Measurements from ENCODE around the gene MPP4. TPM values are rescaled to one million over a fixed set of nuclear protein-coding genes. Genes with fewer than 3 reads are reported as not detected.

MPP4 gene
- total RNA-seq (ENCODE audit: low replicate concordance) = 0.47 and 1.4 TPM in 2 replicates

GRCh38 chr2:201698588-201699226, at the start of gene MPP4:
Gene MPP4 (minus strand): TSS chr2:201698644. CDS start chr2:201693954, 4,690 bp downstream.

GRCh38 chr2:201643216-201643890, 55.1 kb downstream of the MPP4 start, which contains the start of gene TMEM237:
Gene TMEM237 (minus strand): TSS chr2:201643503. CDS start chr2:201643400, 103 bp downstream.

Other genes starting within 250 kb of the MPP4 start
- gene TRAK2, start 247.2 kb downstream of the MPP4 start, total RNA-seq (ENCODE audit: low replicate concordance) = 51.0 and 66.5 TPM in 2 replicates
- gene STRADB, start 246.9 kb downstream of the MPP4 start, total RNA-seq (ENCODE audit: low replicate concordance) = 28.9 and 41.2 TPM in 2 replicates
- gene TMEM237, start 55.1 kb downstream of the MPP4 start, total RNA-seq (ENCODE audit: low replicate concordance) = 7.7 and 36.5 TPM in 2 replicates
- gene ALS2, start 82.3 kb upstream of the MPP4 start, total RNA-seq (ENCODE audit: low replicate concordance) = 28.6 and 33.0 TPM in 2 replicates
- gene CDK15, start 107.9 kb upstream of the MPP4 start, total RNA-seq (ENCODE audit: low replicate concordance) = 0.08 and 0.23 TPM in 2 replicates